NCI-H2196 (cell line): Measurements from ENCODE around the gene C17orf67.
"Not testable (repeated sequence)": the region's sequence is repeated elsewhere in the genome, so short reads cannot be mapped to it uniquely, and the experiment has no call there.

Experiments used
- DNase-seq: peaks from one replicate; lab custom pipeline; 2025; ENCODE audit not compliant: unreplicated experiment; lab: John Stamatoyannopoulos, UW

Gene C17orf67

DNA sequence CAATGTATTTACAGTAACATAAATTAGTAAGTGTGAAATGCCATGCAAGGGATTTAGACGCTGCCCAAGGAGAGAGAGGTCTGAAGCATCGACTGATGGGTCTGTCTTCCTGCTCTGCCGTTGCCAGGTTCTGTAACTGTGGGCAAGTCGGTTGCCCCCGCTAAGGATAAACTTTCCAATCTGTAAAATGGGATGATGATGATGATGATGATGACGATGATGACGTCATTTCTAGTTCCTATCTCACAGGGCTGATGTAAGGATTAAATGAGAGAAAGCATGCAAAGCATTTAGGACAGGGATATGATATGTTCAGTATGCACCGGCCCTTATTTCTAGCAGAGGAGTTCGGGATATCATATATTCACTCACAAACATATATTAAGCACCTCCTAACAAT lies 54.8 kb downstream of the C17orf67 start:
- no peak for DNase-seq

DNA sequence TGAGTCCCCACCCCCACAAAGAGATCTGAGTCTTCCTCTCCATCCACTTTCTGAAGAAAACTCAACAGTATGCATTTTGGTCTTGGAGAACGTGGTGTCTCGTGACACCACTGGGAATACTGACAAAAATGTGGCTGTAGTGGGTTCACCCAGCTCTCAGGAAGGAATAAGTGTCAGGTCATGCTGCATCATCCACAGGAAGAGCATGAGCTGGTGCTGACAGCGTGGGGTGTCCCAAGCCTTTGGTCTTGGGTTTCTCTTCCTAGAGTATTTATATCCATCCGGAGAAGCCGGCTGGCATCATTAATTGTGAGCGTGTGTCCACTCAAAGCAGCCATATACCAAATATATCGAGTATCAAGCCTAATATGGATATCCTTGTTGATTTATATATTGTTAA lies 55.9 kb downstream of the C17orf67 start:
- DNase-seq = no peak

DNA sequence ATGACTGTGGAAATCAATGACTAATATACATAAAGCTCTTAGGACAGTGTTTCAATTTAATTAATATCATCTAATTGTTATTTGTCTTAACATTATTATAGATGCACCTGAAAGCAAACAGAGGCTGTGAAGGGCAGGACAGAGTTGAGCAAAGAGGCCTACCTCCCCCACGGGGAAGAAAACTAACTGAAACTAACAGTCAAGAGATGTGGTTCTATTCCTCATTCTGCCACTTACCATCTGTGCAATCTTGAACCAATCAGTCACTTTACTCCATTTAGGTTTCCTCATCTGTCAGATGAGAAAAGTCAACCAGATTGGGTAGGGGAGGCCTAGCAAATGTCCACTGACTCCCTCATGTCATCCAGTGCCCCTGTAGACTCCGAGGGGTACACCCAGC lies 59.1 kb downstream of the C17orf67 start:
- no peak for DNase-seq

DNA sequence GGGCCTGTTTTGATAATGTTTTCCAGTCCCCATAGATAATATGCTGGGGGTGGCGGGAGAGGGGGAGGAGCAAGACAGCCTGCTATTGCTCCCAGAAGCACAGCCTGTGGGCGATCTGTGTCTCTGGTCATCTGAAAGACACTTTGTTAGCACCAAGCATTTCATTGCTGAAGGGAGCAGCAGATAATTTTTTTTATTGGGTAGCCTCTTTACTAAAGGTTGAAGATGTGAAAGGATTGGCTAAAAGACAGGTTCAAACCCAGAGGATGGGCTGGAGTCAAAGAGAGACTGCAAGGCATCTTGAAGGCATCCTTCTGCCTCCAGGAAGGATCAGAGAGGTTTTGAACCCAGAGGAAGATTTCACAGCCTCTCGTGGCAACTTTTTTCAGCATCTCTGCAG lies 60.6 kb downstream of the C17orf67 start:
- DNase-seq = no peak

DNA sequence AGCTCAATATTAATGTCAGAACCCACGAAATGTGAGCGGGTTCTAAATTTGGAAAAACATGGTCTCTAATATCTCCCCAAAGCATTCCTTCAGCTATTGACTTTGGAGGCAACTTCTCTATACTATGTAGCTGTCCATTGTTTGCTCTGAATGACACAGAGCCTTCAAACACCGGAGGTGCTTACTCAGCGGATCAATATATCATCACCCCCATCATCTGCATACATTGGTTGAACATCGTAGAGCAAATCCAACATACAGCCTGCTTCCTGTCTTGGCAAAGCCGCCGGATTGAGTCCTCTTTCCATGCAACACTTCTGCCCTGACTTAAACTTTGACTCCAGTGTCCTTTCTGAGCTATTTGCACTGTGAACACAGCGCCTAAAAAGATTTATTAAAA lies 61.3 kb downstream of the C17orf67 start:
- no peak for DNase-seq

DNA sequence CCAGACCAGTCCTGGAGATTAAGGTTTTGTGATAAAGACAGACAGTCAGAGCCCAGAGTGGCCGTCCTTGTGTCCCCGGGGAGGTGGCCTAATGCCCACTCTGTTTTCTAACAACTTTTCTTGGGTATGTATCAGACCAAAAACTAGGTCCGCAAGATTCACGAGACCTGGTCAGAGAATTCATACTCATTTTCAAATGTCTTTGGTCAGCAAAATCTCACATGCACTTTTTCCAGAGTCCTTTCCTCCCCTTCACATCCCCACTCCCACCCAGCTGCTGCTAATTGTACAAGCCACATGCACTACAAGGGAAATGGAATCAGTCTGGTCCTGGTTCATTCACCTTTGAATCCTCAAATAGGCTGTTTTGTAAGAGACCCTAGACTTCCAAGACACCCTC lies 61.7 kb downstream of the C17orf67 start:
- DNase-seq = no peak

DNA sequence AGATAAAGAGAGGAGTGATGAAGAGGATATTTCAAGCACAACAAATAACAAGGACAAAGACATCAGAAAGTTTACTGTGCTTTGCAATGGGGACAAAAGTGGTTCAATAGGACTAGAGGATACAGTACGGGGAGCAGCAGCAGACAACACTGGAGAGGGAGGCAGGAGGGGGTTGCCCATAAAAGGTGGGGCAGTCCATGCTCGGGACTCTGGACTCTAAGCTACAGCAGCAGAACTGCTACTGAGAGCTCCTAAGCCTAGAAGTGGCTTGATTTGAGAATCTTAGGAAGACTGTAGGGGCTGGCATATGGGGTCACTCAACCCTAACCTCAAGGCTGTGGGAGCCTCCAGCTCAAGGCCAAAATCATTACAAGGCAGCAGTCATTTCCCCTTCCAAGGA lies 62.2 kb downstream of the C17orf67 start:
- no peak for DNase-seq

DNA sequence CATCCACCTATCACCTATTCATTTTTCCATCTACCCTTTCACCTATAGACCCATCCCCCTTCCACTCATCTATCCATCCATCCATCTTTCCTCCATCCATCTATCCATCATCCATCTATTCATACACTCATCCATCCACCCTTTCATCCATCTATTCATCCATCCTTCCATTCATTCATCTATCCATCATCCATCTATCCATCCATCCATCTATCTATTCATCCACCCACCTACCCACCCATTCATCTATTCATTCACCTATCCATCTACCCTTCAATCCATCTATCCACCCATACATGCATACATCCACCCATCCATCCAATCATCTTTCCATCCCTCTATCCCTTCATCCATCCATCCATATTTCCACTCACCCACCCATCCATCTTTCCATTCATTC lies 63.3 kb downstream of the C17orf67 start:
- no peak for DNase-seq

DNA sequence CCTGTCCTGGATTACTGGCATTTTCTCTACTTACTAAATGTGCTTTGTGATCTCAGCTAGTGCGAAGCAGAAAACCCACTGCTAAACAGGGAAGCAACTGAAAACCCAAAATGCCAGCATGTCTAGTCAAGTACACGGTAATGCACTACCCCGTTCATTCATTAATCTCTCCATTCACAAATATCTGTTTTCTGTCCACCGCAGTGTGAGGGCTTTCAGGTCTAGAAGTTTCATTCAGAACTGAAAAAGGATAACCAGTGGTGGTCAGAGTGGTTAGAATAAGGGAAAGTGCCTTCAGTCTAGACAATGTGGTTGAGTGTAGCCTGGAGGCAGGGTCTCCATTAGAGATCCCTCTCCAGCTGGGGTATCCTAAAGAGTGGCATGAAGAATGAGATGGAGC lies 68.3 kb downstream of the C17orf67 start:
- DNase-seq = no peak

DNA sequence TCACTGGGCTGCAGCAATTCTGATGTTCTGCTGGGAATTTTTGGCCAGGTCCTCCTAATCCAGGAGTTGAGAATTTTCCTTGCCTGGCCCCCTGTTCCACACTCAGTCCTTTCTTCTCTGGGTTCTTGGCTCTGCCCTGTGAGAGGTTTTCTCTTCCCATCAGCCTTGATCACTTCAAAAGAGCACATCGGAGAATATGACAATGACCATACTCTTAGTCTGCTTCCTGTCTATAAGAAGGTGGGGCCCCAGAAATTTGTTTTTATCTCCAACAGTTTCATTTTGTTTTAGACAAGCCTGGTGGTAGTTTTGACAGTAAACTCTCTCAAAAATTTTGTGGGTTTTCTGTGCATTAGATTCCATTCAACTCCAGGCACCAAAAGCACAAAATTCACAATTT lies 70.7 kb downstream of the C17orf67 start:
- DNase-seq = no peak

DNA sequence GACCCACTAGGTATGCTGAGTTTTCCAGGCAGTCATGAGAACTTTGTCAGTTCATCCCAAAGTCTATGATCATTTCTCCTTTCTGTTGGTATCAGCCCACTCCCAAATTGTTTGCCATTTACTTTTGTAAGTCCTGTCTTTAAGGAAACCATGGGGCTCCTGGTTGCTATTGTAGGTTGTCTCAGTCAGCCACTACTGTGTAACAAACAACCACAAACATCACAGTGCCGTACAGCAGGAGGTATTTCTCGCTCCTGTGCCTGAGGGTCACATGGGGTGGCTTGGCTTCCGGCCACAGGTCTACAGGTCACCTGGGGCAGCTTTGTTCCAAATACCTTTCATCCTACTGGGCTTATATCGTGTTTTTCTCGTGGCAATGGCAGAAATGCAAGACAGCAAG lies 71.6 kb downstream of the C17orf67 start:
- no peak for DNase-seq

DNA sequence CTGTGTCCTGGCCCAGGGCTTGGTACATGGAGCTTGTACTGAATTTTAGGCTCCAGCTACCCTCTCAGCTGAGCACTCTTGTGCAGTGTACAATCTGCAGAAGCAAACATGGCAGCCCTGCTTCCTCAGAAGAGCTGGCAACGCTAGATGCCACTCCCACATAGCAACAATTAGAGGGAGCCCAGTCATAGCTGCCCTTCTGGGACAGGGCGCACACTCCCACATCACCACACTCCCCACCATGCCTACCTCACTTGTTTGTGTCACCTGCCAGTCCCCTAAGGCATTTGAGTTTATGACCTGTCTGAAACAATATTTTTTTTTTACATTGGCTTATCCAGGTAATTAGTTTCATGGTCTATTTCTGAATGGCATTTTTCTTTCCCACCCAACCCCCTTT lies 72.3 kb downstream of the C17orf67 start:
- DNase-seq = no peak

DNA sequence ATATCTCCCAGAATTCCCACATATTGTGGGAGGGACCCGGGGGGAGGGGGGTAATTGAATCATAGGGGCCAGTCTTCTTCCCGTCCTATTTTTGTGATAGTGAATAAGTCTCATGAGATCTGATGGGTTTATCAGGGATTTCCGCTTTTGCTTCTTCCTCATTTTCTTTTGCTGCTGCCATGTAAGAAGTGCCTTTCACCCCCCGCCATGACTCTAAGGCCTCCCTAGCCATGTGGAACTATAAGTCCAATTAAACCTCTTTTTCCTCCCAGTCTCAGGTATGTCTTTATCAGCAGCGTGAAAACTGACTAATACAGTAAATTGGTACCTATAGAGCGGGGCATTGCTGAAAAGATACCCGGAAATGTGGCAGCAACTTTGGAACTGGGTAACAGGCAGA lies 76.1 kb downstream of the C17orf67 start:
- DNase-seq = not testable (repeated sequence)

DNA sequence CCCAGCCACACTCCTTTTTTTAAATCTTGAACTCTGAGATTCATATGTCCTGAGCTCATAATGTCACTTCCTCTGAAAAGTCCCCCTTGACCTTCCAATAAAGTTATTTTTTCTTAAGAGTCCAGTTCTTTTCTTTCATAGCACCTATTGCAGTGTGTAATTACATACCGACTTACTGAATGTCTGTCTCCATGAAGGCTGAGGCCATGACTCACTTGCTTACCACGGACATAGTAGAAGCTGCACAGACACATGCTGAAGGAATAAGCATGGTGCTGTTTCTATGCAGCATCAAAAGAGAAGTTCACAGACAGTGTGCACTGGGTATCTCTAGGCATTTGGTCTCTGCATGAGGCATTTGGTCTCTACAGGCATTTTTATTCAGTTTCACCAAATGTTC lies 77.2 kb downstream of the C17orf67 start:
- DNase-seq = no peak

DNA sequence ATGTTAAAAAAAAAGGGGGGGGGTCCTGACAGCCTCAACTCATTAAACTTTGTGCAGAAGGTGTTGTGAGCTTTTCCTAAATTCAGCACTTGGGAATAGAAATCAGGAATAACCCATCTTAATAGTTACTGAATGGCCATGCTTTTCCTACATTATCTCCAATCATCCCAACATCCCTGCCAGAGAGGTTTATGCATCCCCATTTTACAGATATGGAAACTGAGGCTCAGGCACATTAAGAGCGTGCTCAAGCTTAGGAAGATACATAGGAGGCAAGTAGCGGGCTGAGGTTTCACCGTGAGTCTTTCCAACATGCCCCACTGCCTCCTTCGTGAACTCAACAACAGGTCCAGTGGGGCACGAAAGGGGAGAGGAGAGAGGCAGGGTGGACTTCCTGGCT lies 78.4 kb downstream of the C17orf67 start:
- DNase-seq = no peak

DNA sequence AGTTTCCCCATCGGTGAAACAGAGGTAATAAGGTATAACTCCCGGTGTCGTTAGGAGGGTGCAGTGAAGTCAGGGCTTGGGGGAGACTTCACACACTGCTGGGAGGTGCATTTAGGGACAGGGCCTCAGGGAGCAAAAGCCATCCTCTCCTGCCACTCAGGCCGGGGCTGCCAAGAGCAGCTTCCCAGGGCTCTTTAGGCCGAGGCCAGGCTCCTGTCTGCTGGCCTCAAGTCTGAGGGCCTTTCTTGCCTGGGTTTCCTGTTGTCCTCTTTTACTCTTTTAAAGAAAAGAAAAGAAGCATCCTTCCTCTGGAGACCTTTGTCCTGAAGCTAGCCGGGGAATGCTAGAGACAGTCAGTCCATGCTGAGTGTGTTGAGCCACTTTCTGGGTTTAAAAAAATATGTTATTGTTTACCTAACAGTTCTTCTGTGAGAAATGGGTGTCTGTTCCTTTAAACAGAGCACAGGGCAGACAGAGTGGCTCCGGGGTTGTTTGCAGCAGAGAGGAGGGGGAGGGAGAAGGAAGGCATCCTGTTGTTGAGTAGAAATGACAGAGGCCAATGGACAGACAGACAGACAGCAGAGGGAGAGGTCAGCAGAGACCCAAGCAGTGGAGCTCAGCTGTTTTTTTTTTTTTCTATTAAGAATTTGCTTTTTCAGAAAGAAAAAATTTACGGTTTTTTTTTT lies 79.1 kb downstream of the C17orf67 start:
- DNase-seq = no peak

DNA sequence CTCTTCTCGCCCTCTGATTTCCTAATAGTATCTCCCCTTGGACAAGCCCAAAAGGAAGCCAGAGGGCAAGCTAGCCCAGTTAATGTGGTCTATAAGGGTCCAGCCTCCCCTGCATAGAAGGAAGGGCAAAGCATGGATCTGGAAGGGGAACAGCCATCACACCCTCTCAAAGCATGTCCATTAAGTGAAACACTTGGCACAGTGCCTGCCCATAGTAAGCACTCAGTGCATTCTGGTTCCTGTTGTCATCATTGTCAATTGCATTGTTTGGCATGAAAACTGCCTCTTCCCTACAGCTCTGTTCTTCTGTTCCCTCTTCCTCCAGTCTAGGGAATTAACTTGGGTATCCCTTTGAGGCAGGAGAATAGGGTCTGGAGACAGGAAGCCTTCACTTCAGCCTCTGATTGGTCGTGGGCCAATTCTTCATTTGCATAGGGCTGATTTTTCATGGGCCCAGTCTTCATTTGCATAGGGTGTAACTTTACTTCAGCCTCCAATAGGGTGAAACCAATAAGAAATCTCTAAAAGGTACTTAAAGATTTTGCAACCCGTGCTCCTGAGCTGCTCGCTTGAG lies 81.4 kb downstream of the C17orf67 start:
- no peak for DNase-seq

DNA sequence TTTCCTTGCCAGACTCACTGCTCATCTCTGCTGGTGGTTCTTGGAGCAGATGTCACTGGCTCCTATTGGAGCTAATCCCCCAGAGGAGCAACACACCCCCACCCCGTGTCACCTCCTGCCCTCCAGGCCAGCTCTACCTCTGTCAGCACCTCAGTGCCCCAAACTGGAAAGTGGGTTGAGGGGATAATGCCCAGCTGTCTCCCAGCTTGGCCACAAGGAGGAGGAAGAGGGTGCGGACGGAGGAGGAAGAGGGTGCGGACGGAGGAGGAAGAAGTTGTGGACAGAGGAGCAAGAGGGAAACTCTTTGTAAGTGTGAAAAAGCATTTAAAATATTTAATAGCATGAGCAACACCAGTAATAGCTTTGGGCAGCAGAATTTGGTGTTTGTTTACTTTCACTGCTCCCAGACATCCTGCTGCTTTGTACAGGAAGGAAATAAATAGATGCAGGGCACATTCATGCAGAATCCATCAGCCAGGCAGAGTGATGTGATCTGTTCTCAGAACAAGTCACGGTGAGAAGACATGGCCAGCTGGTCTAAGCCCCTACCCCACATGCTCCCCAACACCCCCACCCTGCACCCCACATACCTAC lies 82.5 kb downstream of the C17orf67 start:
- DNase-seq = no peak

DNA sequence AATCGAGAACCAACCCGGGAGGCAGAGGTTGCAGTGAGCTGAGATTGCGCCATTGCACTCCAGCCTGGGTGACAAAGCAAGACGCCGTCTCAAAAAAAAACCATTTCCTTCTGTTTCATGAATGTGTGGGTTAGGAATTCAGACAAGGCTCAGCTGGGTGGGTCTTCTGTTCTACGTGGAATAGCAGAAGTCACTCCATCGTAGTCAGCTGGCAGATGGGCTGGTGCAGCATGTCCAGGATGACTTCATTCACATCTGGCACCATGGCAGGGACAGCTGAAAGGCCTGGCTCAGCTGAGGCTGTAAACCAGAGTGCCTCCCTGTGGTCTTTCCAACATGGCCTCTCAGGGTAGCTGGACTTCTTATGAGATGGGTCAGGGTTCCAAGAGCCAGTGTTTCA lies 89.0 kb downstream of the C17orf67 start:
- no peak for DNase-seq

DNA sequence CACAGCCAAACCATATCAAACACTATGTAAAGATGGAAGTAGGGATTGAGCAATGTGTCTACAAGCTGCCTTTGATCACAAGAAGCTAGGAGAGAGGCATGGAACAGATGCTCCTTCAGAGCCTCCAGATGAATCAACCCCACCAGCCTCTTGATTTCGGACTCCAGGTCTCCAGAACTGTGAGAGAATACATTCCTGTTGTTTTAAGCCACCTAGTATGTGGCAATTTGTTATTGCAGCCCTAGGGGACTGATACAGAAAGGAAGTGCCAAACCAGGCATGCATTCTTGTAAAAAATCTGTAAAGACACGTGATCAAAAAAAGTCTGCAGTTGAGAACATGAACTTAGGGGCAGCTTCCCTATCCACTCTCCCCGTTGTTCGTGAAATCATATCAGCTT lies 91.1 kb downstream of the C17orf67 start:
- DNase-seq = no peak
